Measurements from ENCODE around the gene VPS4A. TPM values are rescaled to one million over a fixed set of nuclear protein-coding genes. Genes with fewer than 3 reads are reported as not detected.

The VPS4A gene
- total and polyA plus RNA-seq, 2 of the 8 experiments (the other 6 are each of a cell fraction or from before 2014, with no cell fraction given): 14.1 to 24.1 TPM

DNA sequence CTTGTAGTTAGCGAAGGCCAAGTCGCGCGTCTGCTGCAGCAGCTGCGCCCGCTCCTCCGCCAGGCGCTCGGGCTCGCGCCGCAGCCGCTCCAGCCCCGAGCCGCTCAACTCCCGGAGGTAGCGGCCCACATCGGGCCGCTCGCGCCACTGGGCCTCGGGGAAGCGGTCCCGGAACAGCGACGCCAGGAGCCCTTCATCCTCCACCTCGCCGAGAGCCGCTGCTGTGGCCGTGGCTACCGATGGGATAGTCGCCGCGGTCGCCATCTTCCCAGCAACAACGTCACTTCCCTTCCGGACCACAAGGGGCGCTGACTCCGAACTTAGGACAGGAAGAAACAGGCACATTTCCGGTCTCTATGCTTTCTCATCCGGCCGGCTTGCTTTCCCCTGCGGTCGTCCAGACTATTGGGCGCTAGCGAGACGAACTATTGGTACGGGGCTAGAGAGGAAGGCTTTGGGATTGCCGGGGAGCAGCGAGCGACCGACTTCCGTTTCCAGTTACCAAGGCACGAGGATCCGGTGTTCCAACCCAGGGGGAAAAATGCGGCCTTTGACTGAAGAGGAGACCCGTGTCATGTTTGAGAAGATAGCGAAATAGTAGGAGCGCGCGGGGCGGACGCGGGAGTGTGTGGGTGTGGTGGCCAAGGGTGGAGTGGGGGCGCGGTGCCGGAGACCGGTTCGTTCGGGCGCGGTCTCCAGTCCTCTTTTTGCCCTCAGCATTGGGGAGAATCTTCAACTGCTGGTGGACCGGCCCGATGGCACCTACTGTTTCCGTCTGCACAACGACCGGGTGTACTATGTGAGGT is 28.3 kb downstream of the VPS4A start, which contains the start of the genes COG8 and NIP7:
TSS of gene COG8 (minus strand) at position 276 of the 806 bp plus-strand sequence. CDS start at position 264, 12 bp downstream.
TSS of gene NIP7 (plus strand) at position 484 of the 806 bp plus-strand sequence. CDS start at position 542, 58 bp downstream.
- peaks cover 6% of the 10 kb centered on the region; the same call in 1 of the 2 replicates for H3K79me1 ChIP-seq (ENCODE audit: low read depth, low read length)
- no peaks in the 10 kb centered on the region for H3K9me3 ChIP-seq (ENCODE audit: insufficient read depth in 2 of 2, low read depth in 1 of 2, low read length in 1 of 2)
- H3K4me1 ChIP-seq (replicated peaks in 1 of 4; ENCODE audit: control insufficient read depth in 3 of 4, insufficient read depth in 4 of 4, low read length in 3 of 4): peaks cover 0 to 9% (median 3%) of the 10 kb centered on the region in 4 experiments; a peak in 4 of 7 replicates
- H3K36me3 ChIP-seq (ENCODE audit: control insufficient read depth in 2 of 4, insufficient read depth in 4 of 4, low read length in 3 of 4): peaks cover 26 to 54% (median 34%) of the 10 kb centered on the region in 4 experiments
- H2AFZ ChIP-seq (ENCODE audit: low read length): peak within 1 kb of the TSS; percentile 53; the same call in 1 of the 2 replicates
- peak within 1 kb of the TSS; percentile 63 for H3K4ac ChIP-seq (replicated peaks; ENCODE audit: insufficient read length, low read depth, low read length)
- 2% methylated on average over 73 of the region's 77 CpGs; no CpG with 5 or more reads in 1 of the 2 experiments for WGBS, 2 experiments (ENCODE audit: extremely low coverage in 1 of 2, insufficient coverage in 1 of 2, insufficient read length in 1 of 2, insufficient replicate concordance in 2 of 2, low coverage in 1 of 2, low lambda C conversion rate in 2 of 2, missing lambda C conversion rate in 1 of 2)
- H4K8ac ChIP-seq (ENCODE audit: extremely low read depth, insufficient read depth, low read length): peak within 1 kb of the TSS; percentile 92
- ChIA-PET CTCF (ENCODE audit: partially characterized antibody) (interaction anchor here (0.7 to 2.0 kb wide), 8 partner anchors 13 to 215 kb away, joined by 3 to 10 read pairs (median 4); partner anchors contain the start of gene TMED6), POLR2A (ENCODE audit: partially characterized antibody) (interaction anchor here (0.6 to 29.8 kb wide), 11 partner anchors 9 to 546 kb away, joined by 3 to 497 read pairs (median 3); partner anchors contain the start of genes CYB5B, PDF, SNTB2 and TMED6)
- H3K27ac ChIP-seq (ENCODE audit: low read depth, low read length): peak within 1 kb of the TSS; percentile 81
- no peak within 1 kb of the TSS; the same call in 1 of the 2 replicates for H2AK5ac ChIP-seq (ENCODE audit: low read depth, low read length)
- H3K14ac ChIP-seq (ENCODE audit: insufficient read length): no peak within 1 kb of the TSS
- H4K91ac ChIP-seq (replicated peaks; ENCODE audit: insufficient read length, low read length): peak within 1 kb of the TSS; percentile 66
- FAIRE-seq: peak; percentile 28
- H3K9ac ChIP-seq (replicated peaks in 1 of 4; ENCODE audit: extremely low read depth in 1 of 4, low read depth in 3 of 4, low read length in 3 of 4): peak within 1 kb of the TSS; percentile 67 to 93 (median 92)
- H2BK5ac ChIP-seq (ENCODE audit: low read depth, low read length): peak within 1 kb of the TSS; percentile 77
- no peak within 1 kb of the TSS for H2BK15ac ChIP-seq (ENCODE audit: low read length)
- H3K27me3 ChIP-seq (replicated peaks in 1 of 4; ENCODE audit: control insufficient read depth in 3 of 4, extremely low read depth in 1 of 4, insufficient read depth in 3 of 4, low read length in 3 of 4): no peaks in the 10 kb centered on the region
- peak; percentile 93 to 97 for DNase-seq (ENCODE audit: low read depth in 1 of 2, low spot score in 2 of 2)
- peak within 1 kb of the TSS; percentile 84 for H3K56ac ChIP-seq (replicated peaks; ENCODE audit: insufficient read length, low read depth, low read length)
- H3K23me2 ChIP-seq (ENCODE audit: low read depth, low read length): peaks cover 5% of the 10 kb centered on the region; the same call in 1 of the 2 replicates
- no peak within 1 kb of the TSS for H2BK20ac ChIP-seq (ENCODE audit: low read length)
- peak within 1 kb of the TSS; percentile 71 to 98 (median 92) for H3K4me3 ChIP-seq (ENCODE audit: extremely low read depth in 1 of 4, insufficient read depth in 2 of 4, low read depth in 3 of 4, low read length in 4 of 4)
- peaks cover 12 to 43% of the 10 kb centered on the region in 2 experiments for H3K79me2 ChIP-seq (ENCODE audit: control insufficient read depth in 1 of 2, insufficient read depth in 2 of 2, low read length in 2 of 2)
- no peak within 1 kb of the TSS for H3K23ac ChIP-seq (ENCODE audit: insufficient read length)
- H2BK120ac ChIP-seq (replicated peaks; ENCODE audit: low read depth, low read length): no peak within 1 kb of the TSS
- no peak within 1 kb of the TSS for H3K18ac ChIP-seq (ENCODE audit: extremely low read depth, low read length)
- H3K4me2 ChIP-seq (ENCODE audit: insufficient read depth in 1 of 2, low read depth in 2 of 2, low read length in 2 of 2): peak within 1 kb of the TSS; percentile 87 to 97
- H4K5ac ChIP-seq (ENCODE audit: insufficient read length, low read depth, low read length): peak within 1 kb of the TSS; percentile 58
- no peak within 1 kb of the TSS for H2BK12ac ChIP-seq (ENCODE audit: low read depth, low read length)
- peaks cover 2 to 3% of the 10 kb centered on the region in 2 experiments for H4K20me1 ChIP-seq (replicated peaks in 1 of 2; ENCODE audit: control insufficient read depth in 1 of 2, insufficient read depth in 2 of 2, low read length in 2 of 2)
- TF ChIP-seq POU5F1 (IDR thresholded peaks at IDR 0.05; ENCODE audit: low read depth, low read length): no peak
- TF ChIP-seq GTF2F1 (IDR thresholded peaks at IDR 0.05; ENCODE audit: borderline replicate concordance, low read depth, low read length): peak; percentile 76
- TF ChIP-seq, protein P1, sequence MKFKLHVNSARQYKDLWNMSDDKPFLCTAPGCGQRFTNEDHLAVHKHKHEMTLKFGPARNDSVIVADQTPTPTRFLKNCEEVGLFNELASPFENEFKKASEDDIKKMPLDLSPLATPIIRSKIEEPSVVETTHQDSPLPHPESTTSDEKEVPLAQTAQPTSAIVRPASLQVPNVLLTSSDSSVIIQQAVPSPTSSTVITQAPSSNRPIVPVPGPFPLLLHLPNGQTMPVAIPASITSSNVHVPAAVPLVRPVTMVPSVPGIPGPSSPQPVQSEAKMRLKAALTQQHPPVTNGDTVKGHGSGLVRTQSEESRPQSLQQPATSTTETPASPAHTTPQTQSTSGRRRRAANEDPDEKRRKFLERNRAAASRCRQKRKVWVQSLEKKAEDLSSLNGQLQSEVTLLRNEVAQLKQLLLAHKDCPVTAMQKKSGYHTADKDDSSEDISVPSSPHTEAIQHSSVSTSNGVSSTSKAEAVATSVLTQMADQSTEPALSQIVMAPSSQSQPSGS (IDR thresholded peaks at IDR 0.05; ENCODE audit: low read length): peak; percentile 91
- peak; percentile 77 for TF ChIP-seq KDM5A (IDR thresholded peaks at IDR 0.05; ENCODE audit: low read length)
- TF ChIP-seq HDAC2 (IDR thresholded peaks at IDR 0.05; ENCODE audit: borderline replicate concordance in 1 of 2, low read depth in 2 of 2, low read length in 2 of 2): peak; percentile 16 to 24; a peak in 1 of 4 replicates
- TF ChIP-seq KDM4A (IDR thresholded peaks at IDR 0.05; ENCODE audit: low read depth, low read length, severe bottlenecking): peak; percentile 70
- TF ChIP-seq SP2 (IDR thresholded peaks at IDR 0.05; ENCODE audit: low read length): peak; percentile 94
- TF ChIP-seq PHF8 (conservative IDR thresholded peaks at IDR 0.05; ENCODE audit: low read depth, low read length): peak; percentile 91
- peak; percentile 89 for TF ChIP-seq CREB1 (IDR thresholded peaks at IDR 0.05)

Measured in H1 (cell line).